NCI-H1694 treated with DMSO at 0.1 percent for 48 hours (cell line): Measurements from ENCODE around the gene PET100.
A peak's percentile ranks its signal among the peaks of the same experiment; 100 is the strongest.

Experiments
- DNase-seq: peaks from one replicate; lab custom pipeline; 2025; lab: John Stamatoyannopoulos, UW

PET100 gene

GRCh38 chr19:7679771-7680605 is 50.4 kb downstream of the PET100 start:
- no peak for DNase-seq

GRCh38 chr19:7680606-7681339 is 51.2 kb downstream of the PET100 start, which contains the start of gene TRAPPC5:
Gene TRAPPC5 (plus strand): TSS chr19:7680833. CDS start chr19:7682254, 1,421 bp downstream.
- peak; percentile 41 for DNase-seq
